Activated CD8-positive, alpha-beta T cell treated with anti-CD3 and anti-CD28 coated beads for 36 hours (primary cell): Measurements from ENCODE around the gene NCBP3. TPM values are rescaled to one million over a fixed set of nuclear protein-coding genes. Genes with fewer than 3 reads are reported as not detected.

Source experiments
- ATAC-seq: fragments of 200-7000 bp; cut with Tn5 transposase; one replicate; pipeline ENCODE4 v1.10.0; 2021; ENCODE audit warnings: mild to moderate bottlenecking, moderate library complexity
- CTCF ChIA-PET: fragments of 350-600 bp; sonication (Branson Sonifier 250); formaldehyde crosslinking; loops from one replicate; lab custom pipeline; 2021; ENCODE audit warnings: antibody characterized with exemption; lab: Charles Lee
- POLR2A ChIA-PET: fragments of 350-600 bp; sonication (Branson Sonifier 250); formaldehyde crosslinking; loops from one replicate; lab custom pipeline; 2021; ENCODE audit warnings: antibody characterized with exemption; lab: Charles Lee
- DNase-seq: peaks from one replicate; pipeline ENCODE4 v3.0.0-alpha.2; 2020
- H3K27ac Mint-ChIP-seq: one replicate; pipeline ENCODE4 v1.8.0; 2021; ENCODE audit warnings: mild to moderate bottlenecking, mixed read lengths
- H3K27me3 Mint-ChIP-seq: one replicate; pipeline ENCODE4 v1.8.0; 2021; ENCODE audit warnings: mixed read lengths
- H3K36me3 Mint-ChIP-seq: one replicate; pipeline ENCODE4 v1.8.0; 2021; ENCODE audit warnings: low read depth, mixed read lengths
- H3K4me1 Mint-ChIP-seq: one replicate; pipeline ENCODE4 v1.8.0; 2021; ENCODE audit warnings: low read depth, mixed read lengths
- H3K4me3 Mint-ChIP-seq: one replicate; pipeline ENCODE4 v1.8.0; 2021; ENCODE audit warnings: mild to moderate bottlenecking, moderate library complexity, mixed read lengths
- H3K9me3 Mint-ChIP-seq: one replicate; pipeline ENCODE4 v1.8.0; 2021; ENCODE audit warnings: mixed read lengths
- intact Hi-C: fragments of 100-400 bp; cut with micrococcal nuclease; formaldehyde crosslinking; loops from one replicate; pipeline ENCODE4 v1.10.0; 2022
- total RNA-seq, 2 experiments: library from RNA; stranded (reverse); gene quantifications; one replicate each; pipeline ENCODE4 v1.2.3, GENCODE V29; 2021
- TF ChIP-seq, protein P1 (sequence below): fragments of 200-600 bp; IDR thresholded peaks from one replicate; pipeline ENCODE4 v1.8.0; 2022; ENCODE audit warnings: antibody characterized with exemption, mild to moderate bottlenecking

The NCBP3 gene
- total RNA-seq, 2 experiments from 2014 or later, result 34.7 to 41.1 TPM

DNA sequence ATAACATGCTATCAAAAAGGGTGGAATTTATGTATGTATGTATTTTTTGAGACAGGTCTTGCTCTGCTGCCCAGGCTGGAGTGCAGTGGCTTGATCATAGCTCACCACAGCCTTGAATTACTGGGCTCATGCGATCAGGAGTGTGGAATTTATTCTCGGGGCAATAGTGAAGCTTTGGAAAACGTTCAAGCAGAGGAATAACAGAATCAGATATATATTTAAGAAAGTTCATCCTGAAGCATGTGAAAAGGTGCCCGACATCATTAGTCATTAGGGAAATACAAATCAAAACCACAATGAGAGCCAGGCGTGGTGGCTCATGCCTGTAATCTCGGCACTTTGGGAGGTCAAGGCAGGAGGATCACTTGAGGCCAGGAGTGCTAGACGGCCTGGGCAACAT lies 37.3 kb downstream of the NCBP3 start:
- H3K36me3 Mint-ChIP-seq, result peaks cover 34% of the 10 kb centered on the region
- intact Hi-C loops, result loop anchor here (5.0 kb wide), 1 partner anchor 71 kb away; no protein-coding TSS in a partner anchor

DNA sequence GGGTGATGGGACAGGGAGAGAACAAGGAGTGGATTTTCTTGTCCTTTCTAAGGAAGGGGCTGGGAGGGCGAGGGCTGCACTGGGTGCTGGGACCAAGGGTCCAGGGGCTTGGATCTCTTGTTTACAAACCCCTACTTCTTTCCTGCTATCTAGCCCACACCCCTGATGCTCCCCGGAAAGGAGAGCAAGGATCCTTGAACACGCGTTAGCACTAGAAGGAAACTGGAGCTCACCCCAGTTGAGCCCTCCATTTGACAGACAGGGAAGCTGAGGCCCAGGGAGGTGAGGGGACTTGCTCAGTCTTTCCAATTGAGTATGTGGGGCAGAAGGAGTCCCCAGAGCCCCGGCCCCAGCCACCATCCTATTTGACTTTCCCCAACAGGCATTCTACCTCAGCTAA lies 40.5 kb downstream of the NCBP3 start:
- no peaks in the 10 kb centered on the region for H3K9me3 Mint-ChIP-seq
- no peak overlapping the region for H3K4me3 Mint-ChIP-seq
- ATAC-seq (no peak), DNase-seq (no peak)
- H3K36me3 Mint-ChIP-seq, result peaks cover 23% of the 10 kb centered on the region
- TF ChIP-seq, protein P1, sequence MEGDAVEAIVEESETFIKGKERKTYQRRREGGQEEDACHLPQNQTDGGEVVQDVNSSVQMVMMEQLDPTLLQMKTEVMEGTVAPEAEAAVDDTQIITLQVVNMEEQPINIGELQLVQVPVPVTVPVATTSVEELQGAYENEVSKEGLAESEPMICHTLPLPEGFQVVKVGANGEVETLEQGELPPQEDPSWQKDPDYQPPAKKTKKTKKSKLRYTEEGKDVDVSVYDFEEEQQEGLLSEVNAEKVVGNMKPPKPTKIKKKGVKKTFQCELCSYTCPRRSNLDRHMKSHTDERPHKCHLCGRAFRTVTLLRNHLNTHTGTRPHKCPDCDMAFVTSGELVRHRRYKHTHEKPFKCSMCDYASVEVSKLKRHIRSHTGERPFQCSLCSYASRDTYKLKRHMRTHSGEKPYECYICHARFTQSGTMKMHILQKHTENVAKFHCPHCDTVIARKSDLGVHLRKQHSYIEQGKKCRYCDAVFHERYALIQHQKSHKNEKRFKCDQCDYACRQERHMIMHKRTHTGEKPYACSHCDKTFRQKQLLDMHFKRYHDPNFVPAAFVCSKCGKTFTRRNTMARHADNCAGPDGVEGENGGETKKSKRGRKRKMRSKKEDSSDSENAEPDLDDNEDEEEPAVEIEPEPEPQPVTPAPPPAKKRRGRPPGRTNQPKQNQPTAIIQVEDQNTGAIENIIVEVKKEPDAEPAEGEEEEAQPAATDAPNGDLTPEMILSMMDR, result no peak
- ChIA-PET POLR2A (interaction anchor here (0.7 to 1.5 kb wide), 2 partner anchors 21 to 158 kb away, joined by 3 to 6 read pairs; no protein-coding TSS in a partner anchor), CTCF (interaction anchor here (4.6 to 6.3 kb wide), 3 partner anchors 22 to 68 kb away, joined by 33 to 38 read pairs (median 36); partner anchors contain the start of gene NCBP3)
- H3K4me1 Mint-ChIP-seq, result peaks cover 28% of the 10 kb centered on the region
- H3K27ac Mint-ChIP-seq, result no peak overlapping the region
- intact Hi-C loops, result loop anchor here (5.0 kb wide), 1 partner anchor 68 kb away; no protein-coding TSS in a partner anchor
- H3K27me3 Mint-ChIP-seq, result no peaks in the 10 kb centered on the region

More for the DNA sequence above, 37.3 kb downstream of the NCBP3 start:
- ChIA-PET CTCF (interaction anchor here (5.9 to 6.3 kb wide), 3 partner anchors 19 to 70 kb away, joined by 36 to 57 read pairs (median 38); partner anchors contain the start of gene NCBP3), POLR2A (interaction anchor here (0.6 to 1.2 kb wide), 3 partner anchors 8 to 85 kb away, joined by 3 to 4 read pairs (median 3); partner anchors contain the start of gene HASPIN)
- Mint-ChIP-seq H3K4me1 (peaks cover 18% of the 10 kb centered on the region), H3K9me3 (no peaks in the 10 kb centered on the region), H3K27me3 (no peaks in the 10 kb centered on the region), H3K4me3 (no peak overlapping the region), H3K27ac (no peak overlapping the region)
- TF ChIP-seq, protein P1, result no peak
- no peak for ATAC-seq
- DNase-seq, result no peak

DNA sequence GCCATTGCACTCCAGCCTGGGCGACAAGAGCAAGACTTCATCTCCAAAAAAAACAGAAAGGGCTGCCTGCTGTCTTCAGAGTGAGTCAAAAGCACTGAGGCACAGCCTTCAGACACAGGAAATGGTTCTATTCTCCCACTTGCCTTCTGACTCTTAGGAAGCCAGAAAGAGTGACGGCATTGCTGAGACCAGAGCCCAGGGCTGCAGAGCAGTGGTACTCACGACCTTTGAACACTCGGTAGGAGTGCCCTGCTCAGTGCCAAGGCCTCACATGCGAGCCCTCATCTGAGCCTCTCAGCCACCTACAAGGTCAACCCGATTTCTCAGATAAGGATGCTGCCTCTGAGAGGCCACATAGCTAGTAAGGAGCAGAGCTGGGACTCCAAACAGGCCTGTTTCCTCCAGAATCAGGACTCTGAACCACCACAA lies 41.5 kb downstream of the NCBP3 start:
- DNase-seq (peak; percentile 68), ATAC-seq (peak; percentile 94)
- peaks cover 32% of the 10 kb centered on the region for H3K4me1 Mint-ChIP-seq
- peaks cover 17% of the 10 kb centered on the region for H3K36me3 Mint-ChIP-seq
- POLR2A ChIA-PET, result interaction anchor here (1.5 kb wide), 1 partner anchor 22 kb away, joined by 6 read pairs; no protein-coding TSS in a partner anchor
- no peaks in the 10 kb centered on the region for H3K27me3 Mint-ChIP-seq
- CTCF ChIA-PET, result interaction anchor here (1.3 to 6.3 kb wide), 4 partner anchors 23 to 69 kb away, joined by 3 to 38 read pairs (median 34); partner anchors contain the start of gene NCBP3
- H3K9me3 Mint-ChIP-seq, result no peaks in the 10 kb centered on the region
- H3K4me3 Mint-ChIP-seq, result no peak overlapping the region
- TF ChIP-seq, protein P1, result no peak
- intact Hi-C loops, result no loop called here
- peak overlapping the region; percentile 60 for H3K27ac Mint-ChIP-seq

DNA sequence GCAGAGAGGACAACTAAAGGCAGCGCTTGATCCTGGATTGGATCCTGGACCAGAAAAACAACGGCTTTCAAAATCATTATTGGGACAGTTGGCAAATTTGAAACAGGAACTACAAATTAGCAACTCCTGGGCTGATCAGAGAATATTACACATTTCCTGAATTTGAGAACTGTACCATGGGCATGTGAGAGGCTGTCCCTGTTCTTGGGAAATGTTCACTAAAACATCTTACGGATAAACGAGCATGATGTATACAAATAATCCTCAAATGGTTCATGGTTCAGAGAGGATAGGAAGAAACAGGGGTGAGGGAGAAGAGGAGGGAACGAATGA lies 42.8 kb downstream of the NCBP3 start:
- Mint-ChIP-seq H3K27ac (no peak overlapping the region), H3K27me3 (no peaks in the 10 kb centered on the region), H3K9me3 (no peaks in the 10 kb centered on the region), H3K4me1 (peaks cover 34% of the 10 kb centered on the region), H3K4me3 (no peak overlapping the region), H3K36me3 (peaks cover 11% of the 10 kb centered on the region)
- DNase-seq (no peak), ATAC-seq (no peak)
- TF ChIP-seq, protein P1, result no peak
- ChIA-PET CTCF (interaction anchor here (4.6 to 6.3 kb wide), 3 partner anchors 24 to 65 kb away, joined by 33 to 38 read pairs (median 36); partner anchors contain the start of gene NCBP3), POLR2A (no interaction called here)
- intact Hi-C loops, result no loop called here
